Upper lobe of left lung (tissue), 4 donors: Measurements from ENCODE around the gene KIFBP.
"Not testable (repeated sequence)": the region's sequence is repeated elsewhere in the genome, so short reads cannot be mapped to it uniquely, and the experiment has no call there.

Experiments
- CTCF ChIP-seq, 6 experiments: fragments of 450-650 bp in 4 of 6; fragments of 200-600 bp in 2 of 6; sonication (generic) in 2 of 6; IDR thresholded peaks; one replicate each; pipeline ENCODE4 v1.5.1; 2016 to 2019; ENCODE audit warnings: antibody characterized with exemption in 6 of 6
- EP300 ChIP-seq, 4 donors: sonication (generic); formaldehyde crosslinking; IDR thresholded peaks; one replicate each; pipeline ENCODE4 v1.5.1; 2017; ENCODE audit warnings: antibody characterized with exemption in 4 of 4, control low read depth in 2 of 4
- POLR2AphosphoS5 ChIP-seq, 2 donors: sonication (generic); formaldehyde crosslinking; IDR thresholded peaks; one replicate each; pipeline ENCODE4 v1.5.1; 2017; ENCODE audit warnings: antibody characterized with exemption in 2 of 2

GRCh38 chr10:68975936-68976473 is 12.6 kb upstream of the KIFBP start:
- not testable (repeated sequence) for TF ChIP-seq CTCF, POLR2AphosphoS5, EP300 (IDR thresholded peaks at IDR 0.05)
